Astrocyte of the spinal cord (primary cell): ENCODE data around the gene ABLIM1.
A peak's percentile ranks its signal among the peaks of the same experiment; 100 is the strongest.

ENCODE experiments used
- DNase-seq: peaks from one replicate; pipeline ENCODE4 v3.0.0; 2011; ENCODE audit warnings: low read depth, low spot score
- H3K4me3 ChIP-seq: 2 replicates; pipeline ENCODE4 v1.5.1; 2011; ENCODE audit warnings: low read depth, mild to moderate bottlenecking, low read length, moderate library complexity
- in situ Hi-C: cut with HindIII; loops from 2 replicates; pipeline ENCODE4 v1.10.0; 2017; ENCODE audit warnings: low sequenced_read_pairs
- TF ChIP-seq, protein P1 (sequence below): IDR thresholded peaks from 2 replicates; pipeline ENCODE4 v1.5.1; 2012; ENCODE audit warnings: low read depth, mild to moderate bottlenecking, low read length, inconsistent platforms

The ABLIM1 gene

DNA sequence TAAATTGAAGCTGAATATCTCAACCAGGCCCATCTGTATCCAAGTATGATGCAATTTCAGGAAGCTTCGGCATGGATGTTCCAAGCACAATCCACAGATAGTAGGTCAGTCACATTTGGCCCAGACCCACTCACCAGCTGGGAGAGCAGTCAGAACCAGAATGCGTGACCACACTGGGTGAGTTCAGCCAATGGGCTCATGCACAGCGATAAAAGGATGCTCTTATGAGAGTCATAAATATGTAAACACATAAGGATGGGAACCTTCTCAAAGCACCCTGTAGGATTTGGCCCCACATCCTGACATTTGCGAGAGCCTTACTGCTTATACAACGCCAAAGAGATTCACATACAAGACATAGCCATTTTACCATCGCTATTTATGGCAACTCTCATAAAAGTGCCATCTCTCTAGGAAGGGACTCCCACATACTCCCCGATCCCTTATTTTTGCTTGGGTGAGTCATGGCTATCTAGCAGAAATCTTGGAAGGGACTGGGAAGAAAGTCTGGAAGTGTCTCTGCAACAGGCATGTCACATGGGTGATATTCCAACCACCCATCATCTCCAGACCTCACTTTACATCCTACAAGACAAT, 256.8 kb downstream of the ABLIM1 start:
- TF ChIP-seq, protein P1, sequence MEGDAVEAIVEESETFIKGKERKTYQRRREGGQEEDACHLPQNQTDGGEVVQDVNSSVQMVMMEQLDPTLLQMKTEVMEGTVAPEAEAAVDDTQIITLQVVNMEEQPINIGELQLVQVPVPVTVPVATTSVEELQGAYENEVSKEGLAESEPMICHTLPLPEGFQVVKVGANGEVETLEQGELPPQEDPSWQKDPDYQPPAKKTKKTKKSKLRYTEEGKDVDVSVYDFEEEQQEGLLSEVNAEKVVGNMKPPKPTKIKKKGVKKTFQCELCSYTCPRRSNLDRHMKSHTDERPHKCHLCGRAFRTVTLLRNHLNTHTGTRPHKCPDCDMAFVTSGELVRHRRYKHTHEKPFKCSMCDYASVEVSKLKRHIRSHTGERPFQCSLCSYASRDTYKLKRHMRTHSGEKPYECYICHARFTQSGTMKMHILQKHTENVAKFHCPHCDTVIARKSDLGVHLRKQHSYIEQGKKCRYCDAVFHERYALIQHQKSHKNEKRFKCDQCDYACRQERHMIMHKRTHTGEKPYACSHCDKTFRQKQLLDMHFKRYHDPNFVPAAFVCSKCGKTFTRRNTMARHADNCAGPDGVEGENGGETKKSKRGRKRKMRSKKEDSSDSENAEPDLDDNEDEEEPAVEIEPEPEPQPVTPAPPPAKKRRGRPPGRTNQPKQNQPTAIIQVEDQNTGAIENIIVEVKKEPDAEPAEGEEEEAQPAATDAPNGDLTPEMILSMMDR, result no peak
- in situ Hi-C loops, result no loop called here
- H3K4me3 ChIP-seq, result no peak overlapping the region
- peak; percentile 46 for DNase-seq

DNA sequence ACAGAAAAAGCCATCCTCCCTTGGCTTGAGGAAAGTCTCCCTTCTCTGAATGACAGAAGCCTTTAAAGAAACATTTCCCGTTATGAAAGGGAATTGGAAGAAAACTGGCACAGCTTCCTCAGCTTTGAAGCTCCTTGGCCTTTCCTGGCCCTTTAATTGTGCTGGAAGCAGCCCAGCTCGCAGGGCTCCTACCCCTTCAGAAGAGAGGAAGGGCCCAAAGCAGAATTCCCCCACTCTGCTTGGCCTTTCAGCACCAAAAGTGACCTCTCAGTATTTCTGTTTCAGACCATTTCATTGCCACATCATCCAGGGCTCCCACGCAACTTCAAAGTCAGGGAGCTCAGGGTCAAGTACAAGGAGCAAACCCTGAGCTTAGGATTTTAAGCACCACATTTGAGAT, 258.0 kb downstream of the ABLIM1 start:
- DNase-seq, result no peak
- TF ChIP-seq, protein P1, result no peak
- in situ Hi-C loops, result no loop called here
- H3K4me3 ChIP-seq, result no peak overlapping the region

DNA sequence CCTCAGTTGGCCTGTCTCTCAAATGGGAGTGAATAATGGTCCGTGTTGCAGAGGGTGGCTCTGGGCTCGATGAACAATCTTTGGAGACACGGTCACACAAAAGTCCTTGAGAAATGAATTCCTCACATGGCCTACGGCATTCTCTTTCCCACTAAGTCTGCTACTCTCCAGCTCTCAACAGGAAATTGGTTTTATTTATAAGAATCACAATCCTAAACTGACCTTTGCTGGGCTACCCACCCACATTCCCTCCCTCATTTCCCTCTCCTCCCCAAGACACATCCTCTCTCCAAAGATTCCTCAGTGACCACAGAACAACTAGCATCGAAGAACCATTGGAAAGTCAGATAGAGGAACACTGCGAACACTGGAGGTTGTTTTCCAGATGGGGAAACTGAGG, 258.5 kb downstream of the ABLIM1 start:
- no peak for DNase-seq
- TF ChIP-seq, protein P1, result no peak
- in situ Hi-C loops, result no loop called here
- no peak overlapping the region for H3K4me3 ChIP-seq

DNA sequence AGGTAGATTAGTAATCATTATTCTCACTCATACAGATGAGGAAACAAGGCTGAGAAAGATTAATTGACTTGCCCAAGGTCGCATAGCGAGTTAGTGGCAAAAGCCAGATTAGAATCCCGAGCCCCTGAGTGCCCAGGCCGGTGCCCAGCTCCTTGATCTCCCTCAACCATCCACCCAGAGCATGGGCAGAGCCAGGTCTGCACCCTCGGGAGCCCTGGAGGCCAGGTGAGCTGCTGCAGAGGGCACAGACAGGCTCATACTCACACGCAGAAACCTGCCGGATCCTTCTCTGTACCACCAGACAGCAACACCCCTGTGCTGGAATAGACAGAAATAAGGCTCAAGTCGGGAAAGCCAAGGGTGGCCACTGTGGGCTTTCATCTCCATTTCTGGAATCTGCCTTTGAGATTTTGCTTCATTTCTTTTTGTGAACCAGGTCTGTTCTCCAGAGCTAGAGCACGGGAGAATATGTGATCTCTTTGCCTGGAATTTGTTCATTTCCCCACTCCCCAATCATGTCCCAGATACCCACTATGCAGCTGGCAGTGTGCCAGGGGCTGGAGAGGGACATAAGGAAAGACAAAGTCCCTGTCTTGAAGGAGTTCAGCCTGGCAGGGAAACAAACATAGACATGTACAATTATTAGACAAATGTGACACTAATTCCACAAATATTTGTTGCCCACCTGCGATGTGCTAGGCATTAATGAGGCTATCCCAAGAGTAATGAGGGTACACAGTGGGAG, 259.3 kb downstream of the ABLIM1 start:
- TF ChIP-seq, protein P1, result no peak
- H3K4me3 ChIP-seq, result no peak overlapping the region
- DNase-seq, result no peak
- in situ Hi-C loops, result no loop called here

DNA sequence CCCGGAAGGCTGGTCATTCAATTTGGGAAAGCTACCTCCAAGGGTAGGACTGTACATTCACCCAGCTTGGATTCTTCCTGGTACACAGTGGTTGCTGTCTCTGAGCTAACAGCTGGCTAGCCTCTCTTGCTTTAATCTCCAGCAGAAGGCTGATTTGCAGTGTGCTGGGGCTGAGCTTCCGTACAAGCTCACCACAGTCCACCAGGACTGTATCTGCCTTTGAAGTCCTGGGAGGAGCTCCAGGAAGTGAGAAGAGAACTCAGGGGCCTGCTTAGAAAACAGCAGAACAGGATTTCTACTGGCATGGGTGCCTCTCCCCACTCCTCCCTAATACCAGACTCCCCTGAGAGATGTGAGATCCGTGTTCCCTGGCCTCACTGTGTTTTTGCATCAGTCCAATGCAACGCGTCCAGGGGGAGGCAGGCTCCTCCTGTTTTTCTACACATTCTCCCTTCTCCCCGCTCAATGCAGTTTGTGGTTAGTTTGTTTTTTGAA, 260.4 kb downstream of the ABLIM1 start:
- no peak overlapping the region for H3K4me3 ChIP-seq

DNA sequence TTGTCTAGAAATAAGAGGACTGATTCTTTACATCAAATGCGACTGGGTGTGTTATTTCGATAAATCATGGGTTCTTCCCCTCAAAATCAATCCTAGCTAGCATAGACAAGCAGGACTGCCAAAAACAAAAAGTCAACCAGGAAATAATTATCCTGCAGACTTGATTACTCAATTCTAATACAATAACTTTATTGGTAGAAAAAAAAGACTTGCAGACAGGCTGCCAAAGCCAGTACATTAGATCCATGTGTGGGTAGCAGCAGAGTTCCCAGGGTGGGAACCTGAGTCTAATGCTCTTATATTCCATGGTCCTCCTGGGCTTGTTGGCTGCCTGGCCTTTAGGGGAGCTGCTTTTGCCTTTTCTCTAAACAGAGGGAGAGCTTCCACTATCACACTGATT, 261.6 kb downstream of the ABLIM1 start:
- in situ Hi-C loops, result no loop called here
- no peak for DNase-seq
- TF ChIP-seq, protein P1, result no peak
- no peak overlapping the region for H3K4me3 ChIP-seq

More for the DNA sequence above, 260.4 kb downstream of the ABLIM1 start:
- TF ChIP-seq, protein P1, result peak; percentile 4
- peak; percentile 51 for DNase-seq
- in situ Hi-C loops, result no loop called here
